ENCODE results near the gene LRRC59. TPM values are rescaled to one million over a fixed set of nuclear protein-coding genes. Genes with fewer than 3 reads are reported as not detected.

The LRRC59 gene
- total and polyA plus RNA-seq, 2 of the 13 experiments (the other 11 are each of a cell fraction or from before 2014, with no cell fraction given): 87.3 to 222 TPM

DNA sequence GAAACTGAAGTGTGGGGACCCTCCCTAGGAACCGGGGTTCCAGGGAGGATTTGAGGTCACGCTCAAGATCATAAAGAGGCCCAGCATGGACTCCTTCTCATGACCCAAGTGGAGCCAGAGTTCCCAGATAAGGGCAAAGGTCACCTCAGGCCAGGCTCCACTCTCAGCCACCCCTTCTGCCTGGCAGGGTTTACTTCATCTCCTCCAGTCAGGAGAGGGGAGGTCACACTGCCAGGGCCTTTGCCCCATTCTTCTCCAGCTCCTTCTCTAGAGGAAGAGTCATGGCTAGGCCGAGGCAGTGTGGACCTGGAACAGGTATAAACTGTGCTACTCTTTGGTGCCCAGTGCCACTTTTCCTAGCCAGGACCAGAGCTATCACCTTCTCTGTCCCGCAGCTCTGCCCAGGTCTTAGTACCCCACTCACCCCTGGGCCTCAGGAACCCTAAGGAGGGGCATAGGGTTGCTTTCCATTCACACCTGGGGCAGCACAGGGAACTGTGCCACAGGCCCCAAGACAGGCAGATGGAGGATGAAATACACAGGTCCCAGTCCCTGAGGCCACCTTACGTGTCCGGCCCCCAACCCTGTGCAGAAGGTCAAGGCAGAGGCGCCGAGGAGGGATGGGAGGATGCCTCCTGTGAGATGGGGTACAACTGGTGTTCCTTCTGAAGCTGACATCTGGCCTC is 27.8 kb upstream of the LRRC59 start (continued):
- no peak for TF ChIP-seq ZNF512B (CRISPR knock-in tag; IDR thresholded peaks at IDR 0.05; ENCODE audit: borderline replicate concordance)
- TF ChIP-seq ZNF781 (CRISPR knock-in tag; IDR thresholded peaks at IDR 0.05; ENCODE audit: borderline replicate concordance, not compliant biosample characterization): no peak
- TF ChIP-seq CCDC6 (CRISPR knock-in tag; IDR thresholded peaks at IDR 0.05): no peak
- TF ChIP-seq ZMAT3 (CRISPR knock-in tag; conservative IDR thresholded peaks at IDR 0.05): 0 out of 2 replicates have a peak, but pooled peaks have one; percentile 31
- no peak for TF ChIP-seq MEIS2 (CRISPR knock-in tag; IDR thresholded peaks at IDR 0.05)
- no peak for TF ChIP-seq ZNF432 (CRISPR knock-in tag; IDR thresholded peaks at IDR 0.05; ENCODE audit: borderline replicate concordance)
- no peak for TF ChIP-seq MBNL3 (CRISPR knock-in tag; conservative IDR thresholded peaks at IDR 0.05)
- TF ChIP-seq ZNF225 (CRISPR knock-in tag; IDR thresholded peaks at IDR 0.05): peak; percentile 57; the same call in 1 of the 2 replicates
- TF ChIP-seq, protein P1, sequence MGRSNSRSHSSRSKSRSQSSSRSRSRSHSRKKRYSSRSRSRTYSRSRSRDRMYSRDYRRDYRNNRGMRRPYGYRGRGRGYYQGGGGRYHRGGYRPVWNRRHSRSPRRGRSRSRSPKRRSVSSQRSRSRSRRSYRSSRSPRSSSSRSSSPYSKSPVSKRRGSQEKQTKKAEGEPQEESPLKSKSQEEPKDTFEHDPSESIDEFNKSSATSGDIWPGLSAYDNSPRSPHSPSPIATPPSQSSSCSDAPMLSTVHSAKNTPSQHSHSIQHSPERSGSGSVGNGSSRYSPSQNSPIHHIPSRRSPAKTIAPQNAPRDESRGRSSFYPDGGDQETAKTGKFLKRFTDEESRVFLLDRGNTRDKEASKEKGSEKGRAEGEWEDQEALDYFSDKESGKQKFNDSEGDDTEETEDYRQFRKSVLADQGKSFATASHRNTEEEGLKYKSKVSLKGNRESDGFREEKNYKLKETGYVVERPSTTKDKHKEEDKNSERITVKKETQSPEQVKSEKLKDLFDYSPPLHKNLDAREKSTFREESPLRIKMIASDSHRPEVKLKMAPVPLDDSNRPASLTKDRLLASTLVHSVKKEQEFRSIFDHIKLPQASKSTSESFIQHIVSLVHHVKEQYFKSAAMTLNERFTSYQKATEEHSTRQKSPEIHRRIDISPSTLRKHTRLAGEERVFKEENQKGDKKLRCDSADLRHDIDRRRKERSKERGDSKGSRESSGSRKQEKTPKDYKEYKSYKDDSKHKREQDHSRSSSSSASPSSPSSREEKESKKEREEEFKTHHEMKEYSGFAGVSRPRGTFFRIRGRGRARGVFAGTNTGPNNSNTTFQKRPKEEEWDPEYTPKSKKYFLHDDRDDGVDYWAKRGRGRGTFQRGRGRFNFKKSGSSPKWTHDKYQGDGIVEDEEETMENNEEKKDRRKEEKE (IDR thresholded peaks at IDR 0.05): no peak
- TF ChIP-seq ZNF639 (CRISPR knock-in tag; conservative IDR thresholded peaks at IDR 0.05): 0 out of 2 replicates have a peak, but pooled peaks have one; percentile 22
- no peak for TF ChIP-seq KMT2A (CRISPR knock-in tag; IDR thresholded peaks at IDR 0.05)
- TF ChIP-seq ZSCAN31 (CRISPR knock-in tag; IDR thresholded peaks at IDR 0.05; ENCODE audit: low read depth): no peak
- TF ChIP-seq KDM6A (CRISPR knock-in tag; IDR thresholded peaks at IDR 0.05; ENCODE audit: low read depth): no peak
- TF ChIP-seq TFDP2 (CRISPR knock-in tag; IDR thresholded peaks at IDR 0.05): no peak
- TF ChIP-seq KDM5A (IDR thresholded peaks at IDR 0.05; ENCODE audit: borderline replicate concordance, low read length): no peak
- 0 out of 2 replicates have a peak, but pooled peaks have one; percentile 24 for TF ChIP-seq ZNF839 (CRISPR knock-in tag; IDR thresholded peaks at IDR 0.05; ENCODE audit: borderline replicate concordance)
- TF ChIP-seq, protein P2, sequence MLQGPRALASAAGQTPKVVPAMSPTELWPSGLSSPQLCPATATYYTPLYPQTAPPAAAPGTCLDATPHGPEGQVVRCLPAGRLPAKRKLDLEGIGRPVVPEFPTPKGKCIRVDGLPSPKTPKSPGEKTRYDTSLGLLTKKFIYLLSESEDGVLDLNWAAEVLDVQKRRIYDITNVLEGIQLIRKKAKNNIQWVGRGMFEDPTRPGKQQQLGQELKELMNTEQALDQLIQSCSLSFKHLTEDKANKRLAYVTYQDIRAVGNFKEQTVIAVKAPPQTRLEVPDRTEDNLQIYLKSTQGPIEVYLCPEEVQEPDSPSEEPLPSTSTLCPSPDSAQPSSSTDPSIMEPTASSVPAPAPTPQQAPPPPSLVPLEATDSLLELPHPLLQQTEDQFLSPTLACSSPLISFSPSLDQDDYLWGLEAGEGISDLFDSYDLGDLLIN (CRISPR knock-in tag; IDR thresholded peaks at IDR 0.05; ENCODE audit: borderline replicate concordance): 0 out of 2 replicates have a peak, but pooled peaks have one; percentile 75
- TF ChIP-seq ZNF644 (CRISPR knock-in tag; IDR thresholded peaks at IDR 0.05; ENCODE audit: low read depth): 0 out of 2 replicates have a peak, but pooled peaks have one; percentile 8

Data from HepG2 (cell line).